ENCODE data around the gene SRCAP. TPM values are rescaled to one million over a fixed set of nuclear protein-coding genes. Genes with fewer than 3 reads are reported as not detected.
A peak's percentile ranks its signal among the peaks of the same experiment; 100 is the strongest.

The SRCAP gene
- total RNA-seq, result 6.1 TPM
- polyA plus RNA-seq, result 8.8 TPM
- long read RNA-seq, donor 1, result 0 reads
- long read RNA-seq, donor 2, result 0 reads
- long read RNA-seq, donor 3, partial matches to known transcripts, result 0 of 3 reads
- long read RNA-seq, donor 3, other reads (novel, unspliced or antisense), result 0 of 3 reads
- long read RNA-seq, donor 4, partial matches to known transcripts, result 48 of 49 reads
- long read RNA-seq, donor 4, other reads (novel, unspliced or antisense), result 0 of 49 reads
- long read RNA-seq, donor 5, partial matches to known transcripts, result 20 of 23 reads
- long read RNA-seq, donor 5, other reads (novel, unspliced or antisense), result 0 of 23 reads
- long read RNA-seq, donor 6, partial matches to known transcripts, result 5 of 6 reads
- long read RNA-seq, donor 6, other reads (novel, unspliced or antisense), result 0 of 6 reads
- long read RNA-seq, donor 7, partial matches to known transcripts, result 7 of 8 reads
- long read RNA-seq, donor 7, other reads (novel, unspliced or antisense), result 0 of 8 reads
- long read RNA-seq, donor 8, partial matches to known transcripts, result 0 of 1 reads
- long read RNA-seq, donor 8, other reads (novel, unspliced or antisense), result 0 of 1 reads
- long read RNA-seq, donor 9, partial matches to known transcripts, result 28 of 31 reads
- long read RNA-seq, donor 9, other reads (novel, unspliced or antisense), result 0 of 31 reads
- long read RNA-seq, donor 10, result 0 reads

DNA sequence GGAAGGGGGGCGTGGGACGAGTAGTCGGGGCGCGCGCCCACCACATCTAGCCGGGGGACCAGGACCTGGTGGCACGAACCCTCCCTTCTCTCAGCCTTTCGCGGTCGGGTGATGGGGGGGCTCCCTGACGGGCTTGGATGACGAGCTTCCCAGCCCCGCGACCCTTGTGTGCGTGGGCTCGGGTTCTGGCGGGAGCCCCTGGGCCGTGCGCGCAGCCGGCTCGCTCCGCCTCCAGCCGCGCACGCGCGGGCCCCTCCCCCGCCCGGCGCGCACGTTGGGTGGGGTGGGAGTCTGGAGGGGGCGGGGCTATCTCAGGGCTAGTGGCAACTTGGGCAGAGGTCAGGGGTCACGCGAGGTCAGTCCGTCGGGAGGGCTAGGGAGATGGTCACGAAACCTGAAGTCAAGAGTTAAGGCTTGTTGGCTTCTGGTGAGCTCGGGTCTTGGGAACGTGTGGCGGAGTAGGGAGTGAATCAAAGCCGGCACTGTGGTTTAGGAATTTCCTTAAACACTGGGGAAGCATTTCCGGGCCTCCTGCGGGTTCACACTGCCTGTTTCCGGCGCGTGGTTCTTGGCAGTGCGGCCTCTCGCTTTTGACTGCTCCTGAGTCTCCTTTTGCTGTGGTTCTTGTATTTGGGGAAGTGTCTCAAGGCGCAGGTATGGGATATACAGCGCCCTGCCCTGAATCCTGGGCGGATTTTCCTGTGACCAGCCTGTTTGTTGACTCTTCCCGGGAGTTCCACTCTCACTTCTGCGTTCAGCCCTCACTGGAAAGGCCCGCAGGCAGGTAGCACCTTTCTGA is at the start of gene SRCAP:
SRCAP (plus strand) TSS at position 356 of the 799 bp plus-strand sequence. CDS start 1,654 bp downstream, outside the sequence.
- H3K9me3 ChIP-seq (ENCODE audit: control insufficient read depth in 2 of 2, insufficient read depth in 1 of 2, low read length in 1 of 2), result no peaks in the 10 kb centered on the region
- H3K4me1 ChIP-seq (ENCODE audit: control insufficient read depth in 2 of 2, insufficient read depth in 2 of 2, low read length in 2 of 2), result peaks cover 11 to 26% of the 10 kb centered on the region in 2 donors
- WGBS, result under 1% methylated on average over 57 of the region's 57 CpGs

GRCh38 chr16:30649725-30650368 is 49.1 kb upstream of the SRCAP start:
- DNase-seq (ENCODE audit: low read depth in 6 of 9, low spot score in 9 of 9), result peak in 1 of 9 donors; percentile 24
- H3K9me3 ChIP-seq (ENCODE audit: control insufficient read depth in 2 of 2, insufficient read depth in 1 of 2, low read length in 1 of 2), result peaks cover 0 to 10% of the 10 kb centered on the region in 2 donors
- no peaks in the 10 kb centered on the region for H3K27me3 ChIP-seq (ENCODE audit: control insufficient read depth in 2 of 2, insufficient read depth in 1 of 2, low read length in 1 of 2)
- peaks cover 25% of the 10 kb centered on the region in 2 donors for H3K36me3 ChIP-seq (ENCODE audit: control insufficient read depth in 2 of 2, insufficient read depth in 2 of 2, low read length in 1 of 2)
- 34% methylated on average over 22 of the region's 22 CpGs for WGBS
- H3K27ac ChIP-seq (ENCODE audit: low read depth in 1 of 2, low read length in 1 of 2), result peak overlapping the region; percentile 89 to 95
- peak overlapping the region; percentile 74 to 96 for H3K4me3 ChIP-seq (ENCODE audit: low read length in 2 of 2)
- H3K4me1 ChIP-seq (ENCODE audit: control insufficient read depth in 2 of 2, insufficient read depth in 2 of 2, low read length in 2 of 2), result peaks cover 0 to 26% of the 10 kb centered on the region in 2 donors

More for the DNA sequence above, at the start of gene SRCAP:
- peak; percentile 64 to 90 (median 80) for DNase-seq (ENCODE audit: low read depth in 6 of 9, low spot score in 9 of 9)
- Histone ChIP-seq H3K27me3 (ENCODE audit: control insufficient read depth in 2 of 2, insufficient read depth in 1 of 2, low read length in 1 of 2) (no peaks in the 10 kb centered on the region), H3K4me3 (ENCODE audit: low read length in 2 of 2) (peak within 1 kb of the TSS; percentile 79 to 96), H3K36me3 (ENCODE audit: control insufficient read depth in 2 of 2, insufficient read depth in 2 of 2, low read length in 1 of 2) (peaks cover 30 to 40% of the 10 kb centered on the region in 2 donors), H3K27ac (ENCODE audit: low read depth in 1 of 2, low read length in 1 of 2) (peak within 1 kb of the TSS; percentile 100)

GRCh38 chr16:30650369-30651123 is 48.4 kb upstream of the SRCAP start, which contains the start of gene PRR14:
TSS of gene PRR14 (plus strand) at chr16:30650960. CDS start at chr16:30651646, 686 bp downstream.
- peaks cover 32% of the 10 kb centered on the region in 2 donors for H3K36me3 ChIP-seq (ENCODE audit: control insufficient read depth in 2 of 2, insufficient read depth in 2 of 2, low read length in 1 of 2)
- peak within 1 kb of the TSS; percentile 74 to 96 for H3K4me3 ChIP-seq (ENCODE audit: low read length in 2 of 2)
- peak; percentile 97 to 100 (median 99) for DNase-seq (ENCODE audit: low read depth in 6 of 9, low spot score in 9 of 9)
- H3K4me1 ChIP-seq (ENCODE audit: control insufficient read depth in 2 of 2, insufficient read depth in 2 of 2, low read length in 2 of 2), result peaks cover 0 to 26% of the 10 kb centered on the region in 2 donors
- WGBS, result 1% methylated on average over 53 of the region's 53 CpGs
- peaks cover 0 to 10% of the 10 kb centered on the region in 2 donors for H3K9me3 ChIP-seq (ENCODE audit: control insufficient read depth in 2 of 2, insufficient read depth in 1 of 2, low read length in 1 of 2)
- no peaks in the 10 kb centered on the region for H3K27me3 ChIP-seq (ENCODE audit: control insufficient read depth in 2 of 2, insufficient read depth in 1 of 2, low read length in 1 of 2)
- peak within 1 kb of the TSS; percentile 91 to 95 for H3K27ac ChIP-seq (ENCODE audit: low read depth in 1 of 2, low read length in 1 of 2)

GRCh38 chr16:30651124-30652004 is 47.6 kb upstream of the SRCAP start:
- no peaks in the 10 kb centered on the region for H3K27me3 ChIP-seq (ENCODE audit: control insufficient read depth in 2 of 2, insufficient read depth in 1 of 2, low read length in 1 of 2)
- H3K27ac ChIP-seq (ENCODE audit: low read depth in 1 of 2, low read length in 1 of 2), result peak overlapping the region; percentile 91 to 95
- peaks cover 0 to 28% of the 10 kb centered on the region in 2 donors for H3K4me1 ChIP-seq (ENCODE audit: control insufficient read depth in 2 of 2, insufficient read depth in 2 of 2, low read length in 2 of 2)
- peaks cover 40% of the 10 kb centered on the region in 2 donors for H3K36me3 ChIP-seq (ENCODE audit: control insufficient read depth in 2 of 2, insufficient read depth in 2 of 2, low read length in 1 of 2)
- H3K4me3 ChIP-seq (ENCODE audit: low read length in 2 of 2), result peak overlapping the region; percentile 74 to 96
- DNase-seq (ENCODE audit: low read depth in 6 of 9, low spot score in 9 of 9), result peak in 4 of 9 donors; percentile 24 to 71 (median 61)
- peaks cover 0 to 10% of the 10 kb centered on the region in 2 donors for H3K9me3 ChIP-seq (ENCODE audit: control insufficient read depth in 2 of 2, insufficient read depth in 1 of 2, low read length in 1 of 2)
- under 1% methylated on average over 71 of the region's 71 CpGs for WGBS

DNA sequence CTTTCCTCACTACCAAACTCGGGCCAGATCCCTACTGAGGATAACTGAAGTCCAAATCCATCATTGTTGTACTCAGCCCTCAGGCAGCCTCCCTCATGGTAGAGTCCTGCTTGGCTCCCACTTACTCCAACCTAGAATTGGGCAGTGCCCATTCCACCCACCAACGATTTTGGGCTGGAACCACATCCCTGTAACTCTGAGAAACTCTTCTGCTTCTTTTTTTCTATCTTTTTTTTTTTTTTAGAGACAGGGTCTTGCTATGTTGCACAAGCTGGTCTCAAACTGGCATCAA is 47.0 kb upstream of the SRCAP start:
- H3K36me3 ChIP-seq (ENCODE audit: control insufficient read depth in 2 of 2, insufficient read depth in 2 of 2, low read length in 1 of 2), result peaks cover 41 to 46% of the 10 kb centered on the region in 2 donors
- H3K4me1 ChIP-seq (ENCODE audit: control insufficient read depth in 2 of 2, insufficient read depth in 2 of 2, low read length in 2 of 2), result peaks cover under 1 to 33% of the 10 kb centered on the region in 2 donors
- 21% methylated on average over 2 of the region's 2 CpGs for WGBS
- no peak for DNase-seq (ENCODE audit: low read depth in 6 of 9, low spot score in 9 of 9)
- H3K27me3 ChIP-seq (ENCODE audit: control insufficient read depth in 2 of 2, insufficient read depth in 1 of 2, low read length in 1 of 2), result no peaks in the 10 kb centered on the region
- H3K9me3 ChIP-seq (ENCODE audit: control insufficient read depth in 2 of 2, insufficient read depth in 1 of 2, low read length in 1 of 2), result peaks cover 0 to 10% of the 10 kb centered on the region in 2 donors
- peak overlapping the region; percentile 74 to 96 for H3K4me3 ChIP-seq (ENCODE audit: low read length in 2 of 2)
- peak overlapping the region in 1 of 2 donors; percentile 60 for H3K27ac ChIP-seq (ENCODE audit: low read depth in 1 of 2, low read length in 1 of 2)

DNA sequence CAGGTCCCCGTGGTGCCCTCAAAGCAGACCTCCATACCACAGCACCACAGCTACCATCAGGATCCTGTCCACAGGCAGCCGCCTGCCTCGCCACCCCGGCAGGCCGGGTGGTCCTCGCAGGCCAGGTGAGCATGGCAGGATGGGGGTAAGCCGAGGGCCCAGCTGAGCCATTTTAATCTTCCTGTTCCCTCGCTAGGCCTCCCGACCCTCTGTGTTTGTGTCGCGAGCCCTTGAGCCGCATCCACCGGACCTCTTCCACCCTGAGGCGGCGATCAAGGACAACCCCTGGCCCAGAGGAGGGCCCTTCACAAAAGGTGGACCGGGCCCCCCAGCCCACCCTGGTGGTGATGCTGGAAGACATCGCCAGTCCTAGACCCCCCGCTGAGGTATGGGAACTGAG is 46.3 kb upstream of the SRCAP start:
- Histone ChIP-seq H3K36me3 (ENCODE audit: control insufficient read depth in 2 of 2, insufficient read depth in 2 of 2, low read length in 1 of 2) (peaks cover 45 to 49% of the 10 kb centered on the region in 2 donors), H3K4me3 (ENCODE audit: low read length in 2 of 2) (no peak overlapping the region), H3K4me1 (ENCODE audit: control insufficient read depth in 2 of 2, insufficient read depth in 2 of 2, low read length in 2 of 2) (peaks cover 8 to 41% of the 10 kb centered on the region in 2 donors), H3K27ac (ENCODE audit: low read depth in 1 of 2, low read length in 1 of 2) (no peak overlapping the region), H3K9me3 (ENCODE audit: control insufficient read depth in 2 of 2, insufficient read depth in 1 of 2, low read length in 1 of 2) (peaks cover 0 to 10% of the 10 kb centered on the region in 2 donors), H3K27me3 (ENCODE audit: control insufficient read depth in 2 of 2, insufficient read depth in 1 of 2, low read length in 1 of 2) (no peaks in the 10 kb centered on the region)
- 97% methylated on average over 18 of the region's 18 CpGs for WGBS
- DNase-seq (ENCODE audit: low read depth in 6 of 9, low spot score in 9 of 9), result no peak

DNA sequence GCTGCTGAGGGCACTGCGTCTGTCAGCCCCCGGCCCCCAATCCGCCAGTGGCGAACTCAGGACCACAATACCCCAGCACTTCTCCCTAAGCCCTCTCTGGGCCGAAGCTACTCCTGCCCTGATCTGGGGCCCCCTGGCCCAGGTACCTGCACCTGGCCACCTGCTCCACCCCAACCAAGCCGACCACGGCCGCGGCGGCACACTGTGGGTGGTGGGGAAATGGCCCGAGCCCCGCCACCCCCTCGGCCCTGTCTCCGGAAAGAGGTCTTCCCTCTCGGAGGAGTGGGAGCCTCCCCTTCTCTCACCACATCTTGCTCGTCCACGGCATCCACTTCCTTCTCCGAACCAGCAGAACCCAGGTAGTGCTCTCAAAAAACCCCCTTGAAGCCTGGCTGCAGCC is 44.1 kb upstream of the SRCAP start:
- H3K9me3 ChIP-seq (ENCODE audit: control insufficient read depth in 2 of 2, insufficient read depth in 1 of 2, low read length in 1 of 2), result peaks cover 0 to 16% of the 10 kb centered on the region in 2 donors
- DNase-seq (ENCODE audit: low read depth in 6 of 9, low spot score in 9 of 9), result no peak
- peaks cover 45 to 49% of the 10 kb centered on the region in 2 donors for H3K36me3 ChIP-seq (ENCODE audit: control insufficient read depth in 2 of 2, insufficient read depth in 2 of 2, low read length in 1 of 2)
- H3K27ac ChIP-seq (ENCODE audit: low read depth in 1 of 2, low read length in 1 of 2), result no peak overlapping the region
- WGBS, result 95% methylated on average over 18 of the region's 18 CpGs
- peaks cover 8 to 36% of the 10 kb centered on the region in 2 donors for H3K4me1 ChIP-seq (ENCODE audit: control insufficient read depth in 2 of 2, insufficient read depth in 2 of 2, low read length in 2 of 2)
- no peak overlapping the region for H3K4me3 ChIP-seq (ENCODE audit: low read length in 2 of 2)
- no peaks in the 10 kb centered on the region for H3K27me3 ChIP-seq (ENCODE audit: control insufficient read depth in 2 of 2, insufficient read depth in 1 of 2, low read length in 1 of 2)
